Kidney epithelial cell (primary cell): ENCODE measurements around the gene INSYN1. TPM values are rescaled to one million over a fixed set of nuclear protein-coding genes. Genes with fewer than 3 reads are reported as not detected.

Experiments used
- DNase-seq: peaks from one replicate; pipeline ENCODE4 v3.0.0-alpha.2; 2010; ENCODE audit warnings: low read depth
- H3K27me3 ChIP-seq: 2 replicates; pipeline ENCODE4 v1.6.0; 2011; ENCODE audit warnings: low read length; ENCODE audit not compliant: control insufficient read depth, insufficient read depth
- H3K36me3 ChIP-seq: 2 replicates; pipeline ENCODE4 v1.5.1; 2011; ENCODE audit warnings: low read length; ENCODE audit not compliant: control insufficient read depth, insufficient read depth
- H3K4me3 ChIP-seq: 2 replicates; pipeline ENCODE4 v1.5.1; 2011; ENCODE audit warnings: low read depth, mild to moderate bottlenecking, control low read depth, low read length
- total RNA-seq: library from RNA; depleted of rRNA; stranded (reverse); fragments of >200 nt; gene quantifications from 2 replicates; pipeline ENCODE4 v1.2.3, GENCODE V29; 2015
- TF ChIP-seq, protein P1 (sequence below): IDR thresholded peaks from 2 replicates; pipeline ENCODE4 v1.5.1; 2011; ENCODE audit warnings: mild to moderate bottlenecking, moderate library complexity, low read length, control low read depth, inconsistent platforms; ENCODE audit not compliant: insufficient read depth, poor library complexity, severe bottlenecking

Gene INSYN1
- total RNA-seq, 1 donor from 2014 or later = 1.3 TPM

DNA sequence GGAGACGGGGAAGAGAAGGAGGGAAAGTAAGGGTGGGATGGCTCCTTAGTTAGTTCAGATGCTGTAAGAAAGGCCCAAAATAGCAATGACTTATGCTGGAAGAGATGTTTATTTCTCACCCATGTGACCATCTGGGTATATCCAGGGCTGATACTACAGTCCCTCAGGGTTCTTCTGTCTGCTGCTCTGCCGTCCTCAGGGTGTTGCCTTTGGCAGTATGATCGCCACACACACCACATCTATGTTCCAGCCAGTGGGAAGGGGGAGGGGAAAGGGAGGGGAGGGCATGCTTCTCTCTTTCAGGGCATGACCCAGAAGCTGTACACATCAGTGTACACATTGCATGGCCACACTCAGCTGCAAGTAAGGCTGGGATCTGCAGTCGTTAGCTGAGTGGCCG is 58.7 kb downstream of the INSYN1 start:
- DNase-seq = no peak
- TF ChIP-seq, protein P1, sequence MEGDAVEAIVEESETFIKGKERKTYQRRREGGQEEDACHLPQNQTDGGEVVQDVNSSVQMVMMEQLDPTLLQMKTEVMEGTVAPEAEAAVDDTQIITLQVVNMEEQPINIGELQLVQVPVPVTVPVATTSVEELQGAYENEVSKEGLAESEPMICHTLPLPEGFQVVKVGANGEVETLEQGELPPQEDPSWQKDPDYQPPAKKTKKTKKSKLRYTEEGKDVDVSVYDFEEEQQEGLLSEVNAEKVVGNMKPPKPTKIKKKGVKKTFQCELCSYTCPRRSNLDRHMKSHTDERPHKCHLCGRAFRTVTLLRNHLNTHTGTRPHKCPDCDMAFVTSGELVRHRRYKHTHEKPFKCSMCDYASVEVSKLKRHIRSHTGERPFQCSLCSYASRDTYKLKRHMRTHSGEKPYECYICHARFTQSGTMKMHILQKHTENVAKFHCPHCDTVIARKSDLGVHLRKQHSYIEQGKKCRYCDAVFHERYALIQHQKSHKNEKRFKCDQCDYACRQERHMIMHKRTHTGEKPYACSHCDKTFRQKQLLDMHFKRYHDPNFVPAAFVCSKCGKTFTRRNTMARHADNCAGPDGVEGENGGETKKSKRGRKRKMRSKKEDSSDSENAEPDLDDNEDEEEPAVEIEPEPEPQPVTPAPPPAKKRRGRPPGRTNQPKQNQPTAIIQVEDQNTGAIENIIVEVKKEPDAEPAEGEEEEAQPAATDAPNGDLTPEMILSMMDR = no peak
- H3K27me3 ChIP-seq = no peaks in the 10 kb centered on the region
- H3K36me3 ChIP-seq = no peaks in the 10 kb centered on the region
- H3K4me3 ChIP-seq = no peak overlapping the region

DNA sequence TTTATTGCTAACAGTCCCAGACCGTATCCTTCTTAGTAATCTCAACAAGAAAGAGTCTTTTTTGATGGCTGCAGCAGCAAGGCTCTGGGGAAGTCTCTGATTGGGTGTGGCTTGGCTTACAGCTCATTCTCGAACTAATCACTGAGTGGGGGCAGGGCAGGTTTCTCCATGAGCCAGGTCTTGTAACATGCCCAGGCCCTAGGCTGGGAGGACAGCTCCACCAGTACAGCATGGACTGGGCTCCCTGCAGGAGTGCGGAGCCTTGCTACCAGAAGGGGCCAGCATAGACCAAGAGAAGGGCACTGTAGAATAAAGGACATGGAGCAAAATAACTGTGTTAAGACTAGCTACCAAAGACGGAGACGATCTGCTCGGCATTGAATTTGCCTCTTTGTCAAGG is 61.8 kb downstream of the INSYN1 start:
- H3K4me3 ChIP-seq = no peak overlapping the region
- DNase-seq = peak; percentile 14
- TF ChIP-seq, protein P1 = no peak
- H3K27me3 ChIP-seq = no peaks in the 10 kb centered on the region
- no peaks in the 10 kb centered on the region for H3K36me3 ChIP-seq

DNA sequence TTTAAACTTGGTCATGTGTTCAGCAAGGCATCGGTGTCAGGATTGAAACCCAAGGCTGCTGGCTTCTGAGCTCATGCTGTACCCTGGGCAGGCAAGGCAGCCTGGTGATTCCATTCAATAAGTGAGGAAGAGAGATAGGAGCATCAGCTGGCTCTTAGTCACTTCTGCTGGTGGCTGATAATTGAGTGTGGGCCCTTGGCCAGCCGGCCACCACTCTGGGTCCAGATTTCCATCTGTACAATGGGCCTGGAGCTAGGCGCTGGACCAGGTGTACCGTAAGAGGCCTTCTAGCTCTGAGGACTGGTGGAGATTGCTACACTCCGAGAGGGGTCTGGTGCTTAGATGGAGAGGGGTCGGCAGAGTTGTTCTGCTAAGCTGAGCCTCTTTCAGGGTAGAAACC is 64.7 kb downstream of the INSYN1 start:
- TF ChIP-seq, protein P1 = no peak
- H3K36me3 ChIP-seq = no peaks in the 10 kb centered on the region
- no peaks in the 10 kb centered on the region for H3K27me3 ChIP-seq
- H3K4me3 ChIP-seq = no peak overlapping the region
- no peak for DNase-seq

DNA sequence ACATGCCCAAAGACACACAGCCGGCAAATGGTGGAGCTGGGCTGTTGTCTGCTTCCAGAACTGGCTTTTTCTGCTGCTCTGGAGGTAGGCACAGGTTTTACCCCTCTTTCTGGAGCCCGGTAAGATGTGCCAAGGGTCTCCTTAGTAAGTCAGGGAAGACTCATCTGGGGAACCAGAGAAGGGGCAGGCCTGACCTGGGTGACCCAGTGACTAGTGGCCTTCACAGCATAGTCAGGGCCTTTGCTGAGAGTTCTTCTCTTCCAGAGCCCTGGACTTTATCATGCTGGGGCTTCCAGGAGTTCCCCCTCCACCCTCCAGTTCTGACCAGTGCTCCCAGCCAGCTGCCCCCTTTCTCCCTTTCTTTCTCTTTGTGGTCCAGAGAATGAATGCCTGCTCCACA is 65.8 kb downstream of the INSYN1 start:
- no peaks in the 10 kb centered on the region for H3K27me3 ChIP-seq

DNA sequence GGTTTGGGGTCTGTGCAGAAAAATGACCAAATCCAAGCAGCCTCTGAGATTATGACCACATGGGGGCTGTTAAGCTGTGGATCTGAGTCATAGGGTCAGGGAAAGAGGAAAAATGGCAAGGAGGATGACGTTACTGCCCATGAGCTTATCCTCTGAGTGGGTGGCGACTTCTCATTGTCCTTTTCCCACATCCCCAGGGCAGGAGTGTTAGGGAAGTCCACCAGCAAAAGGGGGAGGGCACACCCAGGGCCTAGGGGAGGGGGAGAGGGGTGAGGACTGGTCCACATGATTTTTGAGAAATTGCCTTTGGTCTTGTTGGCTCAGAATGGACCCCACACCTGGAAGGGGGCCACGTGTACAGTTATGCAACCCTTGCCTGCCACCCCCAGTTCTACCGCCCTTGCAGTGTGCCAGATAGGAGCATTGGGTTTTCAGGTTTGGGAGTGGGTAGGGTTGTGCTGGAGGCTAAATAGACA is 66.3 kb downstream of the INSYN1 start:
- Histone ChIP-seq H3K27me3 (no peaks in the 10 kb centered on the region), H3K36me3 (no peaks in the 10 kb centered on the region), H3K4me3 (no peak overlapping the region)
- TF ChIP-seq, protein P1 = no peak
- DNase-seq = peak; percentile 63

More for the DNA sequence above, 65.8 kb downstream of the INSYN1 start:
- no peak for DNase-seq
- TF ChIP-seq, protein P1 = no peak
- Histone ChIP-seq H3K36me3 (no peaks in the 10 kb centered on the region), H3K4me3 (no peak overlapping the region)

DNA sequence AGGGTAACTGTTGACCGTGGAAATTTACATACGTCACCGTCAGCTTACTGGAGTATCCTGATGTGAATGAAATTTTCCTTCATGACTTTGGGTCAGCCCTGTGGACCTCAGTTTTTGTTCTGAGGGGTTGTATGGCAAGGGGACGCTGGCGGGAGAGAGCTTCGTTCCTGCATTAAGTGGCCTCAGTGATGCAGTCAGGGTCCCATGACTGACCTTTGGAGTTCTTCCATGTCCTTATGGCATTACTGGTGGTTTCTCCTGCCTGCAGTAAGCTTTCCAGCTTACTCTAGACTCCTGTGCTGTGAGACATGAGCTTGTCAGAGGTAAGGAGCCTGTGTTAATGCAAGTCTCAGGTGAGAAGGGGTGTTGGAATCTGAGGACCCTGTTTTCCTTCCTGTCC is 67.2 kb downstream of the INSYN1 start:
- TF ChIP-seq, protein P1 = no peak
- DNase-seq = no peak
- H3K27me3 ChIP-seq = no peaks in the 10 kb centered on the region
- peak overlapping the region; percentile 1 for H3K4me3 ChIP-seq
- no peaks in the 10 kb centered on the region for H3K36me3 ChIP-seq

Other genes starting within 250 kb of the INSYN1 start
- 96.5 and 99.9 TPM in 2 replicates for gene NPTN, start 120.0 kb downstream of the INSYN1 start, total RNA-seq
- 153 and 166 TPM in 2 replicates for gene CD276, start 69.0 kb downstream of the INSYN1 start, total RNA-seq
- not detected in 2 replicates for gene TBC1D21, start 120.2 kb upstream of the INSYN1 start, total RNA-seq
- gene LOXL1, start 173.1 kb upstream of the INSYN1 start, total RNA-seq = 67.2 and 81.3 TPM in 2 replicates
- gene STOML1, start 238.9 kb upstream of the INSYN1 start, total RNA-seq = 13.6 and 18.3 TPM in 2 replicates
- gene PML, start 241.4 kb upstream of the INSYN1 start, total RNA-seq = 94.1 and 146 TPM in 2 replicates